Measurements from ENCODE around the gene SNUPN.
A peak's percentile ranks its signal among the peaks of the same experiment; 100 is the strongest.
"Not testable (repeated sequence)": the region's sequence is repeated elsewhere in the genome, so short reads cannot be mapped to it uniquely, and the experiment has no call there.

Gene SNUPN

GRCh38 chr15:75631935-75632334 is 6.4 kb upstream of the SNUPN start:
- no peak for DNase-seq

- no peak for DNase-seq
Measured at GRCh38 chr15:75622505-75622904, 3.0 kb downstream of the SNUPN start.

DNA sequence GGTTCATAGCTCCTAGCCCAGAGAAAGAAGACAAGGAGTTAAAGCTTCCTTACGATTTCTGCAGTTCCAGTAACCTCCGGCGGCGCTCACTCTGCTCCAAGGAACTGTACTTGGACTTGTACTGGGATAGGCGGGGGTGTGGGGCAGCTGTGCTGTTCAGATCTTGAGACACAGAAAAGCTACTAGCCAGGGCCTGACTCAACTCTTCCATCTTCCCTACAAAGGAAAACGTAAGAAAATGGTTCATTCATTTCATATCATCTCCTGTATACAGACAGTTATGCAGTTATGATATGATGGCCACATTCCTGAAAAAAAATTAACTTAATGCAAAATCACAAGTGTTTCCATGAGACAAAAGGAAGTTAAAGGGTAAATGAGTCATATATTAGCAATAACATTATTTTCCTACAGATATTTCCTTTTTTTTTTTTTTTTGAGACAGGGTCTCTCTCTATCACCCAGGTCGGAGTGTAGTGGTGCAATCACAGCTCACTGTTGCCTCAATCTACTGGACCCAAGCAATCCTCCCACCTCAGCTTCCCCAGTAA is 4.6 kb downstream of the SNUPN start:
- DNase-seq: no peak

DNA sequence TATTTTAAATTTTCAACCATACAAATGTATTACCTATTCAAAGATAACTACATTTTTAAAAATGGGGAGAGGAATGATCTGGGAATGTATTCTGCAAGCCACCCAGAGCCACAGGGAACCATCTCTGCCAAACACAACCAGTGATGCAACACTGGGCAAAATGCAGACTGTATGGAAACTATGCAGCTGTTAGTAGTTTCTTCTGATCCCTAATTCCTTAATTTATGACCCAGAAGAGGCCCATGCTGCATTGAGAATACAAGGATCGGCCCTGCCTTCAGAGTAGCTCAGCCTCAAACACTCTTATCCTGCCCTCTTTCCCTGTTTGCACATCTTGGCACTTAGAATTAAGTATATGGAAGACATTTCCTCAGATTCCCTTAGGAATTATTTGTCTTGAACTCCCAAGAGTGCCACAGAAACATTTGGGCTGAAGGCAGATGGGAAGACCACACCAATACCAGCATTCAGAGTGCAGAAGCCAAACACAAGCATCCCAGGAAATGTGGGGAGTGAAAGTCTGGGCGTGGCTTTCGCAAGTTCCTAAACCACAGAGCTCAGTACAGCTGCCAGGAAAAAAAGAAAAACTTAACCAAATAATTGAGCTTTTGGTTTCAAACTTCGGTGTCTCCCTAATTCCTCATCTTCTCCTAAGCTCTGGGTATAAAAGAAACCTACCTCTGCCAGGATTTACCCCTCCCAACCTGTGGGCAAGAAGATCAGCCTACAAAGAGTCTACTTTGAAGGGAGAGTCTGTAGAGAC is 5.3 kb downstream of the SNUPN start:
- no peak for DNase-seq

- DNase-seq: no peak
Measured at GRCh38 chr15:75616766-75617165, 8.8 kb downstream of the SNUPN start.

DNA sequence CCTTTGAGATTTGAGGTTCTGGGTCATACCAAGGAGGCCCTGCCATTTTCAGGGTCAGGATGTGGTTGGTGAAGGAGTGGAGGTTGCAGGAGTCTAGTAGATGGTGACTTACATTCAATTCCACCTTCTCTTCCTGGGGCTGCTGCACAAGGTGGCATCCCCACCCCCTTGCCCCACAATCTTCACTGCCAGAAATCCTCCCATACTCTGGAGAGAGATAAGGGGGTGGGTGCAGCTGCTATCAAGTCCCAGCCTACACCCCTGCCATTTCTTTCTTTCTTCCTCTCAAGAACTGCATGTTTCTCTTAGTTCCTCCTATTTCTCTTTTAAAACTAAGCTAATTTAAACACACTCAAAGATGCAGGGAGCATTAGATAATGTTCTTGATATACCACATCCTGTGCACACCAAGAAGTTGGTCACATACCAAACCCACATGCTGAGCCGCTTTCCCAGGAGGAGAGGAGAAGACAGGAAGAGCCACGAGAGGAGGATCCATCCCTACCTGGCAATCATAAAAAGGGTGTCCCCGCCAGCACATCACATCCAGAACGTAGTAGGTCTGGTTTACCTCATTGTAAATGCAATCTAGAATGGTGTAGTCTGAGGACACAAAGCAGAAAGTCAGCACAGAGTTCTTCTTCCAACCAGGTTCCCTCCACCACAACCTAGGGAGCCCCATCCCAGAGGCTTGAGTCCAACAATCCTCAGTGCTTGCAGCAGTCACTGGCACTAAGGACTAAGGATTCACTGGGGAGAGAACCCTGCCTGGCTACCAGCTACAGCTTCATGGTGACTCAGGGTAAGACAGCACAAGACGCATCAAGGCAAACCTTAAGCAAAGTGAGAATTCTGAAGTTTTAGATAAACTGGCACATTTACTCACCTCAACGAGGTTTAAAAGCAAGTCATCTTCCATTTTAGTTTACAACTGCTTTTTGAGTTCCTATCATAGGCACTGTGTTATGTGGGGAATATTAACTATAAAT is 18.5 kb downstream of the SNUPN start:
- no peak for DNase-seq

GRCh38 chr15:75606026-75606425 is 19.5 kb downstream of the SNUPN start:
- DNase-seq: no peak

DNA sequence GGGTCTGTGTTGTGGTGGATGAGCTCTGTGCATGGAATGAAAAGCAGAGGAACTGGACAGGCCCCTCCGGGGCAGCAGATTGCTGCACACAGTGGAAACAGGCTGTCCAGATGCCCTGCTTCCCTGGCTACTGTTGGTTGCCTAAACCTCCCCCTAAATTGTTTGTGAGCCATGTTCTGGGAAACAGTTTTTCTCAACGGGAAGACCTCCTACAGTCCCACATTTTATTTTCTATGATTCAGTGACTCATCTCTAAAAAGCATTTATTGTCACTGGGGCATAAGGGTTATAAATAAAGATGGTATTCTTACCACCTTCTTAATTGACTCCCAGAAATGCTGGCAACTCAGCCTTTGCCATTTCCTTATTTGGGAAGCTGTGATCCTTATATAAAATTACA is 26.1 kb downstream of the SNUPN start:
- DNase-seq: no peak

GRCh38 chr15:75598361-75598760 is 27.2 kb downstream of the SNUPN start:
- DNase-seq: no peak

- no peak for DNase-seq
Measured at GRCh38 chr15:75597667-75598341, 27.7 kb downstream of the SNUPN start.

DNA sequence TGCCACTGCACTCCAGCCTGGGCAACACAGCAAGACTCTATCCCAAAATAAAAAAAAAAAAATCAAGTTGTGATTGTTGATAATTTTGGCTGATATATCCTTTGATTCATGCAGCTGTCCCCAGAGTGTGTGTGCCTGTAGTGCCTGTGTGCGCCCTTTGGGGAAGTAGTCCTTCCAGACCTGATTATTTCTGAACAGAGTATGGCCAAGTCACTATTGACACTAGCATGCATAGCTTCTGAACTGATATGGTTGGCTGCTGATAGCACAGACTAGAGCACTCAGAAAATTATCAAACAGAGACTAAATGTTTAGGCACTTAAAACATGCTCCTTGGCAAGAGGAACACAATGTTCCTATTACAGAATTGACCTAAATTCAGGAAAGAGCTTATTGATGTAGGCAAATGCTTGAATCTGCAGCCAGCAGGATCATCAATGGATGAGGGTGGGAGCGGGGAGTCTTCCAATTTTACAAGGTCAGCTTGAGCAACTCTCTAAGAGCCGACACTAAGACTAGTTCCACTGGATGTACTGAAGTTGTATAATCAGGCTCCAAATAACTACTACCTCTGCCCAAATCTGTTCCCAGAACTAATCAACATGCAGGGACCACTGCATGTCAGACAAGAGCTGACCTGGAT is 28.7 kb downstream of the SNUPN start:
- DNase-seq: no peak

- DNase-seq: no peak
Measured at GRCh38 chr15:75594276-75594675, 31.2 kb downstream of the SNUPN start.

GRCh38 chr15:75591655-75592364 is 33.7 kb downstream of the SNUPN start:
- DNase-seq: no peak

GRCh38 chr15:75590239-75590638 is 35.3 kb downstream of the SNUPN start:
- DNase-seq: no peak

- DNase-seq: no peak
Measured at GRCh38 chr15:75589071-75589470, 36.5 kb downstream of the SNUPN start.

- not testable (repeated sequence) for DNase-seq
Measured at GRCh38 chr15:75586422-75586821, 39.1 kb downstream of the SNUPN start.

DNA sequence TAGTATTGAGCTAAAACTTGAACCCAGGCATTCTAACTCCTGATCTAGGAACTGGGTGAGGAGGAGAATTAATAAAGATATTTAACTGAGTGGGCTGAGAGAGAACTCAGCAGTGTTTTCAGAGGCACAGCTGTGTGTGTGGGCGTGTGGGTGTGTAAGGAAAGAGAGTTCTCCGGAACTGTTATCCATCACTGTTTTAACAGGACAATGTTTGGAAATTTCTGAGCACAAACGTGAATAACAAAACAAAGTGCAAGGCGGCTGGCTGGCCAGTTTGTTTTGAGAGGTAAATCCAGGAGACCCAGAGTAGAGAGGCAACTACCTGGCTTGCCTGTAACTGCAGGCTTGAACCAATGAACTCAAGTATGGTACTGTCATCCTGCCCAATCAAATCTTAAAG is 41.4 kb downstream of the SNUPN start:
- no peak for DNase-seq

GRCh38 chr15:75583701-75584100 is 41.8 kb downstream of the SNUPN start:
- DNase-seq: no peak

DNA sequence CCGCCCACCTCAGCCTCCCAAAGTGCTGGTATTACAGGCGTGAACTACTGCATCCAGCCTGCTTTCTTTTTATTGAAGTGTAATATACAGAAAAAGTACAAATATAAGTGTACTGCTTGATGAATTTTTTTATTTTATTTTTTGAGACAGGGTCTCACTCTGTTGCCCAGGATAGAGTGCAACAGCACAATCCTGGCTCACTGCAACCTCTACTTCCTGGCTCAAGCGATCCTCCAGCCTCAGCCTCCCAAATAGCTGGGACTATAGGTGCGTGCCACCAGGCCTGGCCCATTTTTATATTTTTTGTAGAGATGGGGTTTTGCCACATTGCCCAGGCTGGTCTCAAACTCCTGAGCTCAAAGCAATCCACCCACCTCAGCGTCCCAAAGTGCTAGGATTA is 42.6 kb downstream of the SNUPN start:
- DNase-seq: not testable (repeated sequence)

DNA sequence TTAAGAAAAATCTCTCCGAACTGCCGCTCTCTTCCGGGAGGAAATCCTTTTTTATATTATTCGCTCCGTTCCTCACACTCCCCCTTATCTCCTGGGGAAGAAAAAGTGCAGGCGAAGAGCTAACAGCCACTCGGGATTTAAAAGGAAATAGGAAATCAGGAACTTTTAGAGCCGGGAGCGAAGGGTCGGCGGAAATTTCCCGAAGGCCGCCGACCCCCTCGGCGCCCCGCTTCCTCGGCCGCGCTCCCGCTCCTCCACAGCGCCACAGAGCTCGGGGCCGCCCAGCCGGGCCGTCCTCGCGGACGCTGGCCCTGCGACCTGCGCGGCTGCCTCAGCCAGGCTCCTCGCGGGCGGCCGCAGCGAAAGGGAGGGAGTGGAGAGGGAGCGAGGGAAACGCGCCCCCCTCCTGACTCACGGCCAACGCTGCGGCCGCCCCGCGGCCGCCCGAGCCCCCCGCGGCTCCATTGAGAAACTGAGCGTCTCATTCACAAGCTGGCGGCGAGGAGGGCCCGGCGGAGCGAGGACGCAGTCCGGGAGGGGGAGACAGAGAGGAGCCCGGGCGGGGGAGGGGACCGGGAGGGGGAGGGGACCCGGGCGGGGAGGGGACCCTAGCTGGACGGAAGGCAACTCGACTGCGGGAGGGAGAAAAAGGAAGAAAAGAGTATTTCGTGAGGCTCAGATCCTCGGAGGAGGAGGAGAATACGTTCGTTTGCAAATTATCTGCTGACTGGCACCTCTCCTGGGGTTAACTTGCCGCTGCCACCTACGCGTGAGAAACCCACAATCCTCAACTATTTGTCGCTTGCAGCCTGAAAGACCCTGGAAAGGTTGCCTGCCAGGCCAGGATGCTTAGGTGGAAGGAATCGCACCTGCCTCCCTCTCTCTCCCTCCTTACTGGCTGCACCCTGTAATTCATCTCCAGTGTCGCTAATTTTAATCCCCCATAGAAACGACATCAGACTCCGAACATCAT is 46.3 kb downstream of the SNUPN start, which contains the start of gene PTPN9:
Gene PTPN9 (minus strand): TSS at position 368 of the 973 bp plus-strand sequence. CDS start 539 bp downstream, outside the sequence.
- DNase-seq: peak; percentile 71
